Gastroesophageal sphincter (tissue), 3 donors: ENCODE data around the gene SYTL4.
"Not testable (repeated sequence)": the region's sequence is repeated elsewhere in the genome, so short reads cannot be mapped to it uniquely, and the experiment has no call there.

Experiments used
- EP300 ChIP-seq: sonication (generic); formaldehyde crosslinking; IDR thresholded peaks from one replicate; pipeline ENCODE4 v1.6.1; 2017; ENCODE audit warnings: antibody characterized with exemption, mild to moderate bottlenecking
- POLR2A ChIP-seq, 2 donors: fragments of 450-650 bp; IDR thresholded peaks; one replicate each; pipeline ENCODE4 v1.6.1; 2017; ENCODE audit warnings: antibody characterized with exemption in 2 of 2, mild to moderate bottlenecking in 2 of 2, moderate library complexity in 1 of 2
- POLR2AphosphoS5 ChIP-seq: sonication (generic); formaldehyde crosslinking; IDR thresholded peaks from one replicate; pipeline ENCODE4 v1.6.1; 2017; ENCODE audit warnings: antibody characterized with exemption
- TF ChIP-seq, protein P1 (sequence below), 4 experiments: fragments of 200-600 bp in 2 of 4; fragments of 450-650 bp in 2 of 4; sonication (generic) in 1 of 4; IDR thresholded peaks; one replicate each; pipeline ENCODE4 v1.5.1; 2017 to 2019; ENCODE audit warnings: antibody characterized with exemption in 4 of 4, mild to moderate bottlenecking in 2 of 4, moderate library complexity in 2 of 4

DNA sequence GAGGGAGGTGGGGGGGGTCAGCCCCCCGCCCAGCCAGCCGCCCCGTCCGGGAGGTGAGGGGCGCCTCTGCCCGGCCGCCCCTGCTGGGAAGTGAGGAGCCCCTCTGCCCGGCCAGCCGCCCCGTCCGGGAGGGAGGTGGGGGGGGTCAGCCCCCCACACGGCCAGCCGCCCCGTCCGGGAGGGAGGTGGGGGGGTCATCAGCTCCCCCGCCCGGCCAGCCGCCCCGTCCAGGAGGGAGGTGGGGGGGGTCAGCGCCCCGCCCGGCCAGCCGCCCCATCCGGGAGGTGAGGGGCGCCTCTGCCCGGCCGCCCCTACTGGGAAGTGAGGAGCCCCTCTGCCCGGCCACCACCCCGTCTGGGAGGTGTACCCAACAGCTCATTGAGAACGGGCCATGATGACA is 7.9 kb downstream of the SYTL4 start:
- TF ChIP-seq, protein P1, sequence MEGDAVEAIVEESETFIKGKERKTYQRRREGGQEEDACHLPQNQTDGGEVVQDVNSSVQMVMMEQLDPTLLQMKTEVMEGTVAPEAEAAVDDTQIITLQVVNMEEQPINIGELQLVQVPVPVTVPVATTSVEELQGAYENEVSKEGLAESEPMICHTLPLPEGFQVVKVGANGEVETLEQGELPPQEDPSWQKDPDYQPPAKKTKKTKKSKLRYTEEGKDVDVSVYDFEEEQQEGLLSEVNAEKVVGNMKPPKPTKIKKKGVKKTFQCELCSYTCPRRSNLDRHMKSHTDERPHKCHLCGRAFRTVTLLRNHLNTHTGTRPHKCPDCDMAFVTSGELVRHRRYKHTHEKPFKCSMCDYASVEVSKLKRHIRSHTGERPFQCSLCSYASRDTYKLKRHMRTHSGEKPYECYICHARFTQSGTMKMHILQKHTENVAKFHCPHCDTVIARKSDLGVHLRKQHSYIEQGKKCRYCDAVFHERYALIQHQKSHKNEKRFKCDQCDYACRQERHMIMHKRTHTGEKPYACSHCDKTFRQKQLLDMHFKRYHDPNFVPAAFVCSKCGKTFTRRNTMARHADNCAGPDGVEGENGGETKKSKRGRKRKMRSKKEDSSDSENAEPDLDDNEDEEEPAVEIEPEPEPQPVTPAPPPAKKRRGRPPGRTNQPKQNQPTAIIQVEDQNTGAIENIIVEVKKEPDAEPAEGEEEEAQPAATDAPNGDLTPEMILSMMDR (IDR thresholded peaks at IDR 0.05) = not testable (repeated sequence)
- TF ChIP-seq POLR2A (IDR thresholded peaks at IDR 0.05); POLR2AphosphoS5; EP300: not testable (repeated sequence)
